HepG2 (cell line): ENCODE results near the gene DDX28. TPM values are rescaled to one million over a fixed set of nuclear protein-coding genes. Genes with fewer than 3 reads are reported as not detected.

ENCODE experiments used
- ATAC-seq: fragments of 200-7000 bp; cut with Tn5 transposase; 3 replicates; pipeline ENCODE4 v1.9.1; 2020; ENCODE audit warnings: mild to moderate bottlenecking, moderate library complexity
- BruUV-seq: library from RNA; stranded (reverse); fragments of 400-500 nt; replicated peaks from 2 replicates; lab custom pipeline; 2021; lab: Mats Ljungman, UMichigan
- CTCF ChIA-PET: fragments of 300-600 bp; formaldehyde crosslinking; extraction: SDS; loops from one replicate; lab custom pipeline; 2021; ENCODE audit warnings: low total read pairs, inconsistent platforms, low intra/inter-chr PET ratio; lab: Yijun Ruan, JAX
- POLR2A ChIA-PET: fragments of 350-600 bp; sonication (Branson Sonifier 250); formaldehyde crosslinking; loops from one replicate; lab custom pipeline; 2020; ENCODE audit warnings: antibody characterized with exemption, inconsistent platforms; lab: Yijun Ruan, JAX
- DNase-seq: peaks from one replicate; pipeline ENCODE4 v3.0.0-alpha.2; 2015; ENCODE audit warnings: low spot score
- FAIRE-seq: peaks from 3 replicates; lab custom pipeline; 2011; peaks lifted over from hg19 to GRCh38; lab: Jason Lieb, UNC
- H2AFZ ChIP-seq: one replicate; pipeline ENCODE4 v1.6.1; 2011; ENCODE audit warnings: low read length, inconsistent platforms
- H3K27ac ChIP-seq: fragments of 300-600 bp; 3 replicates; pipeline ENCODE4 v1.8.0; 2011; ENCODE audit warnings: mixed run types, mild to moderate bottlenecking, mixed read lengths, low read length, inconsistent platforms; ENCODE audit not compliant: insufficient read depth; ENCODE audit errors: extremely low read length
- H3K27me3 ChIP-seq, 2 experiments: fragments of 200-600 bp in 1 of 2; 2 replicates in 1 of 2; 3 replicates in 1 of 2; pipeline versions ENCODE4 v1.6.0 to v1.8.0; 2011; ENCODE audit warnings: low read length in 2 of 2, mild to moderate bottlenecking in 2 of 2, moderate library complexity in 2 of 2, inconsistent platforms in 1 of 2; ENCODE audit not compliant: insufficient read depth in 2 of 2, control insufficient read depth in 1 of 2
- H3K36me3 ChIP-seq, 2 experiments: fragments of 200-600 bp in 1 of 2; replicated peaks in 1 of 2; 2 replicates in 1 of 2; 3 replicates in 1 of 2; pipeline versions ENCODE4 v1.5.1 to v1.8.0; 2011; ENCODE audit warnings: low read length in 2 of 2, inconsistent platforms in 1 of 2; ENCODE audit not compliant: insufficient read depth in 2 of 2, control insufficient read depth in 1 of 2
- H3K4me1 ChIP-seq: 2 replicates; pipeline ENCODE4 v1.5.1; 2012; ENCODE audit warnings: low read length, inconsistent platforms; ENCODE audit not compliant: insufficient read depth
- H3K4me2 ChIP-seq: 2 replicates; pipeline ENCODE4 v1.6.0; 2011; ENCODE audit warnings: low read depth, low read length, inconsistent platforms
- H3K4me3 ChIP-seq, 3 experiments: fragments of 200-600 bp in 1 of 3; sonication (generic), shearing (Covaris generic) in 1 of 3; replicated peaks in 1 of 3; 2 replicates each; pipeline ENCODE4 v1.5.1; 2011 to 2016; ENCODE audit warnings: low read length in 3 of 3, inconsistent platforms in 2 of 3, low read depth in 2 of 3, mild to moderate bottlenecking in 2 of 3, control low read depth in 1 of 3, mixed read lengths in 1 of 3; ENCODE audit not compliant: insufficient read depth in 1 of 3
- H3K79me2 ChIP-seq: one replicate; pipeline ENCODE4 v1.6.1; 2011; ENCODE audit warnings: low read length, inconsistent platforms; ENCODE audit not compliant: insufficient read depth
- H3K9ac ChIP-seq: 2 replicates; pipeline ENCODE4 v1.6.0; 2011; ENCODE audit warnings: mild to moderate bottlenecking, low read depth, low read length, inconsistent platforms; ENCODE audit not compliant: insufficient read depth
- H3K9me3 ChIP-seq: 2 replicates; pipeline ENCODE4 v1.5.1; 2012; ENCODE audit warnings: mild to moderate bottlenecking, low read length
- H4K20me1 ChIP-seq: 2 replicates; pipeline ENCODE4 v1.6.0; 2011; ENCODE audit warnings: inconsistent platforms, mild to moderate bottlenecking, low read length, moderate library complexity; ENCODE audit not compliant: insufficient read depth
- BORCS8-MEF2B ChIP-seq: sonication (generic); formaldehyde crosslinking; IDR thresholded peaks from 2 replicates; pipeline ENCODE4 v1.8.0; 2022; ENCODE audit warnings: mild to moderate bottlenecking, missing genetic modification reagents
- BRD4 ChIP-seq: sonication (generic); formaldehyde crosslinking; IDR thresholded peaks from 2 replicates; pipeline ENCODE4 v1.4.0; 2020; ENCODE audit warnings: missing genetic modification reagents
- HMG20B ChIP-seq: conservative IDR thresholded peaks from 2 replicates; pipeline ENCODE4 v1.6.1; 2016; ENCODE audit warnings: missing genetic modification reagents, missing compliant biosample characterization
- KLF16 ChIP-seq, 2 experiments: sonication (generic) in 1 of 2; formaldehyde crosslinking in 1 of 2; IDR thresholded peaks; 2 replicates each; pipeline versions ENCODE4 v1.6.1 to v1.8.0; 2016 to 2023; ENCODE audit warnings: missing genetic modification reagents in 2 of 2, missing compliant biosample characterization in 1 of 2
- TCF12 ChIP-seq, 2 experiments: fragments of 450-650 bp in 1 of 2; sonication (generic) in 1 of 2; formaldehyde crosslinking in 1 of 2; IDR thresholded peaks; 2 replicates each; pipeline versions ENCODE4 v1.6.1 to v1.8.0; 2017 to 2022; ENCODE audit warnings: antibody characterized with exemption in 1 of 2, mild to moderate bottlenecking in 1 of 2, missing genetic modification reagents in 1 of 2, moderate library complexity in 1 of 2
- YEATS2 ChIP-seq: sonication (generic); formaldehyde crosslinking; IDR thresholded peaks from 2 replicates; pipeline ENCODE4 v1.4.0; 2020; ENCODE audit warnings: missing genetic modification reagents, borderline replicate concordance
- ZBTB1 ChIP-seq: sonication (generic); formaldehyde crosslinking; IDR thresholded peaks from 2 replicates; pipeline ENCODE4 v1.4.0; 2020; ENCODE audit warnings: missing genetic modification reagents, borderline replicate concordance
- ZBTB21 ChIP-seq: sonication (generic); formaldehyde crosslinking; IDR thresholded peaks from 2 replicates; pipeline ENCODE4 v1.4.0; 2020; ENCODE audit warnings: missing genetic modification reagents
- ZNF225 ChIP-seq: sonication (generic); formaldehyde crosslinking; IDR thresholded peaks from 2 replicates; pipeline ENCODE4 v1.4.0; 2020; ENCODE audit warnings: mild to moderate bottlenecking, missing genetic modification reagents
- ZNF672 ChIP-seq: sonication (generic); formaldehyde crosslinking; IDR thresholded peaks from 2 replicates; pipeline ENCODE4 v1.8.1; 2022; ENCODE audit warnings: missing genetic modification reagents
- WGBS: methylation state at CpG from one replicate; pipeline ENCODE4 v1.1.6; 2017; ENCODE audit warnings: low lambda C conversion rate; 5-methylcytosine and 5-hydroxymethylcytosine counted together
- in situ Hi-C: cut with HindIII; loops from 2 replicates; pipeline ENCODE4 v1.10.0; 2017; ENCODE audit warnings: low pct_unique_long_range_greater_than_20kb; ENCODE audit not compliant: extremely low pct_ligation_motif_present
- intact Hi-C: fragments of 100-400 bp; cut with micrococcal nuclease; formaldehyde crosslinking; loops from one replicate; pipeline ENCODE4 v1.10.0; 2022; ENCODE audit not compliant: unreplicated experiment
- polyA plus RNA-seq, 8 experiments: library from polyadenylated mRNA; depleted of rRNA in 3 of 8; stranded (reverse) in 7 of 8; unstranded in 1 of 8; fragments of >200 nt; fragmentation: Illumina TruSeq in 4 of 8; extraction: Trizol in 4 of 8; gene quantifications; 2 replicates each; pipeline versions ENCODE4 v1.2.1 to v1.2.3, GENCODE V29; 2011 to 2016; ENCODE audit warnings: low read depth in 4 of 8, missing spikeins in 1 of 8, mixed read lengths in 1 of 8; ENCODE audit not compliant: insufficient read depth in 1 of 8
- total RNA-seq, 5 experiments: library from RNA; depleted of rRNA; stranded (reverse); fragments of >200 nt; fragmentation: Illumina TruSeq; extraction: Trizol; gene quantifications; 2 replicates each; pipeline ENCODE4 v1.2.3, GENCODE V29; 2016; ENCODE audit warnings: low read depth in 1 of 5
- TF ChIP-seq, protein P1 (sequence below): sonication (generic); formaldehyde crosslinking; IDR thresholded peaks from 2 replicates; pipeline ENCODE4 v1.5.0; 2020; ENCODE audit warnings: mild to moderate bottlenecking, missing genetic modification reagents, borderline replicate concordance
- TF ChIP-seq, protein P2 (sequence below): sonication (generic); formaldehyde crosslinking; conservative IDR thresholded peaks from 2 replicates; pipeline ENCODE4 v1.4.0; 2020; ENCODE audit warnings: mild to moderate bottlenecking, missing genetic modification reagents, moderate library complexity
- TF ChIP-seq, protein P3 (sequence below): sonication (generic); formaldehyde crosslinking; IDR thresholded peaks from 2 replicates; pipeline ENCODE4 v1.4.0; 2020; ENCODE audit warnings: mild to moderate bottlenecking, missing genetic modification reagents

The DDX28 gene
- total and polyA plus RNA-seq, 2 of the 13 experiments (the other 11 are each of a cell fraction or from before 2014, with no cell fraction given) = 14.1 to 16.4 TPM

DNA sequence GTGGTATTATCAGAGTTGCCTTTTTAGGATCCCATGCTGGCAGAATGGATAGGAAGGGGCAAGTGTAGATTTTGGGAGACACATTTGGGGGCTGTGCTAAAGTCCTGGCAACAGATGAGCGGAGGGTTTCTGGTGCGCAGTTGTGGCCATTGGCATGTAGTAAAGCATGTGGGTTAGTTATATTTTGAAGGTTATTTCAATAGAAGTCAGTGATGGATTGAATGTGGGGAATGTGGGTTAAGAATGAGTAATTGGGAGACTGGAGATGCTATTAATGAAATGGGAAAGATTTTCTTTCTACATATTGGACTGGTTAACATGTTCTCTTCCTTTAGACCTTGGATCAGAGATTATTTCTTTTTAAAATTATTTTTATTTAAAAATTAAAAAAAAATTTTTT lies 10.1 kb upstream of the DDX28 start (continued):
- TF ChIP-seq TCF12 (IDR thresholded peaks at IDR 0.05) (no peak), TCF12 (CRISPR knock-in tag; IDR thresholded peaks at IDR 0.05) (no peak), HMG20B (CRISPR knock-in tag) (no peak), BRD4 (CRISPR knock-in tag) (no peak), ZNF672 (CRISPR knock-in tag) (no peak), ZNF225 (CRISPR knock-in tag) (no peak)
- TF ChIP-seq, protein P1, sequence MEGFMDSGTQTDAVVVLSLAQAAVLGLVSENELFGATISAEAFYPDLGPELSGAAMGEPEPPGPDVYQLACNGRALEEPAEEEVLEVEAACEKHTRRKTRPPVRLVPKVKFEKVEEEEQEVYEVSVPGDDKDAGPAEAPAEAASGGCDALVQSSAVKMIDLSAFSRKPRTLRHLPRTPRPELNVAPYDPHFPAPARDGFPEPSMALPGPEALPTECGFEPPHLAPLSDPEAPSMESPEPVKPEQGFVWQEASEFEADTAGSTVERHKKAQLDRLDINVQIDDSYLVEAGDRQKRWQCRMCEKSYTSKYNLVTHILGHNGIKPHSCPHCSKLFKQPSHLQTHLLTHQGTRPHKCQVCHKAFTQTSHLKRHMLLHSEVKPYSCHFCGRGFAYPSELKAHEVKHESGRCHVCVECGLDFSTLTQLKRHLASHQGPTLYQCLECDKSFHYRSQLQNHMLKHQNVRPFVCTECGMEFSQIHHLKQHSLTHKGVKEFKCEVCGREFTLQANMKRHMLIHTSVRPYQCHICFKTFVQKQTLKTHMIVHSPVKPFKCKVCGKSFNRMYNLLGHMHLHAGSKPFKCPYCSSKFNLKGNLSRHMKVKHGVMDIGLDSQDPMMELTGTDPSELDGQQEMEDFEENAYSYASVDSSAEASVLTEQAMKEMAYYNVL (CRISPR knock-in tag) = no peak

DNA sequence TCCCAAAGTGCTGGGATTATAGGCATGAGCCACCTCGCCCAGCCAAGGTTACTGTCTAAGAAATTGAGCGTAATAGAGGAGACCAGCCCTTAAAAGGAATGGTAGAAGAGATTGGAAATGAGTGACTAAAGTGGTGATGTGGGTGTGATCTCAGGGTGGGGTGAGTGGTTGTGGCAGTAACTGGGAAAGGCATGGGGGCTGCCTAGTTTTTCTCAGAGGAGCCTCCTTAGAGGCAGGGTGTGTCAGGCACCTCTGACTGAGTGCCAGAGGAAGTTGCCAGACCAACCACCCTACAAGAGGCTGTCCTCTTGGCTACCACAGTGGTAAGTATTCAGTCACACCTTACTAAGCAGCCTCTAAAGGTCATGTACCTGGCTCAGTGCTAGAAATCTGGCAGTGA lies 8.9 kb upstream of the DDX28 start:
- H3K9ac ChIP-seq = no peak overlapping the region
- H3K27ac ChIP-seq = no peak overlapping the region
- DNase-seq (no peak), FAIRE-seq (no peak), ATAC-seq (no peak)
- H3K9me3 ChIP-seq = no peaks in the 10 kb centered on the region
- BruUV-seq = no TSS peak
- H3K27me3 ChIP-seq = no peaks in the 10 kb centered on the region
- CTCF ChIA-PET = no interaction called here
- no peaks in the 10 kb centered on the region for H3K4me1 ChIP-seq
- H3K4me2 ChIP-seq = no peak overlapping the region
- H2AFZ ChIP-seq = no peak overlapping the region
- POLR2A ChIA-PET = no interaction called here
- H4K20me1 ChIP-seq = no peaks in the 10 kb centered on the region
- WGBS = 93% methylated on average over 2 of the region's 2 CpGs
- no peaks in the 10 kb centered on the region for H3K79me2 ChIP-seq
- peaks cover 2 to 4% of the 10 kb centered on the region in 2 experiments; a peak in 4 of 5 replicates for H3K36me3 ChIP-seq
- intact Hi-C loops = no loop called here
- no peak overlapping the region for H3K4me3 ChIP-seq
- in situ Hi-C loops = no loop called here
- TF ChIP-seq BORCS8-MEF2B (CRISPR knock-in tag) = no peak
- TF ChIP-seq, protein P2, sequence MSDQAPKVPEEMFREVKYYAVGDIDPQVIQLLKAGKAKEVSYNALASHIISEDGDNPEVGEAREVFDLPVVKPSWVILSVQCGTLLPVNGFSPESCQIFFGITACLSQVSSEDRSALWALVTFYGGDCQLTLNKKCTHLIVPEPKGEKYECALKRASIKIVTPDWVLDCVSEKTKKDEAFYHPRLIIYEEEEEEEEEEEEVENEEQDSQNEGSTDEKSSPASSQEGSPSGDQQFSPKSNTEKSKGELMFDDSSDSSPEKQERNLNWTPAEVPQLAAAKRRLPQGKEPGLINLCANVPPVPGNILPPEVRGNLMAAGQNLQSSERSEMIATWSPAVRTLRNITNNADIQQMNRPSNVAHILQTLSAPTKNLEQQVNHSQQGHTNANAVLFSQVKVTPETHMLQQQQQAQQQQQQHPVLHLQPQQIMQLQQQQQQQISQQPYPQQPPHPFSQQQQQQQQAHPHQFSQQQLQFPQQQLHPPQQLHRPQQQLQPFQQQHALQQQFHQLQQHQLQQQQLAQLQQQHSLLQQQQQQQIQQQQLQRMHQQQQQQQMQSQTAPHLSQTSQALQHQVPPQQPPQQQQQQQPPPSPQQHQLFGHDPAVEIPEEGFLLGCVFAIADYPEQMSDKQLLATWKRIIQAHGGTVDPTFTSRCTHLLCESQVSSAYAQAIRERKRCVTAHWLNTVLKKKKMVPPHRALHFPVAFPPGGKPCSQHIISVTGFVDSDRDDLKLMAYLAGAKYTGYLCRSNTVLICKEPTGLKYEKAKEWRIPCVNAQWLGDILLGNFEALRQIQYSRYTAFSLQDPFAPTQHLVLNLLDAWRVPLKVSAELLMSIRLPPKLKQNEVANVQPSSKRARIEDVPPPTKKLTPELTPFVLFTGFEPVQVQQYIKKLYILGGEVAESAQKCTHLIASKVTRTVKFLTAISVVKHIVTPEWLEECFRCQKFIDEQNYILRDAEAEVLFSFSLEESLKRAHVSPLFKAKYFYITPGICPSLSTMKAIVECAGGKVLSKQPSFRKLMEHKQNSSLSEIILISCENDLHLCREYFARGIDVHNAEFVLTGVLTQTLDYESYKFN (CRISPR knock-in tag) = no peak
- no peak for TF ChIP-seq KLF16 (CRISPR knock-in tag; IDR thresholded peaks at IDR 0.05)
- TF ChIP-seq YEATS2 (CRISPR knock-in tag) = no peak
- TF ChIP-seq ZBTB21 (CRISPR knock-in tag) = no peak
- TF ChIP-seq ZBTB1 (CRISPR knock-in tag) = no peak
- TF ChIP-seq, protein P3, sequence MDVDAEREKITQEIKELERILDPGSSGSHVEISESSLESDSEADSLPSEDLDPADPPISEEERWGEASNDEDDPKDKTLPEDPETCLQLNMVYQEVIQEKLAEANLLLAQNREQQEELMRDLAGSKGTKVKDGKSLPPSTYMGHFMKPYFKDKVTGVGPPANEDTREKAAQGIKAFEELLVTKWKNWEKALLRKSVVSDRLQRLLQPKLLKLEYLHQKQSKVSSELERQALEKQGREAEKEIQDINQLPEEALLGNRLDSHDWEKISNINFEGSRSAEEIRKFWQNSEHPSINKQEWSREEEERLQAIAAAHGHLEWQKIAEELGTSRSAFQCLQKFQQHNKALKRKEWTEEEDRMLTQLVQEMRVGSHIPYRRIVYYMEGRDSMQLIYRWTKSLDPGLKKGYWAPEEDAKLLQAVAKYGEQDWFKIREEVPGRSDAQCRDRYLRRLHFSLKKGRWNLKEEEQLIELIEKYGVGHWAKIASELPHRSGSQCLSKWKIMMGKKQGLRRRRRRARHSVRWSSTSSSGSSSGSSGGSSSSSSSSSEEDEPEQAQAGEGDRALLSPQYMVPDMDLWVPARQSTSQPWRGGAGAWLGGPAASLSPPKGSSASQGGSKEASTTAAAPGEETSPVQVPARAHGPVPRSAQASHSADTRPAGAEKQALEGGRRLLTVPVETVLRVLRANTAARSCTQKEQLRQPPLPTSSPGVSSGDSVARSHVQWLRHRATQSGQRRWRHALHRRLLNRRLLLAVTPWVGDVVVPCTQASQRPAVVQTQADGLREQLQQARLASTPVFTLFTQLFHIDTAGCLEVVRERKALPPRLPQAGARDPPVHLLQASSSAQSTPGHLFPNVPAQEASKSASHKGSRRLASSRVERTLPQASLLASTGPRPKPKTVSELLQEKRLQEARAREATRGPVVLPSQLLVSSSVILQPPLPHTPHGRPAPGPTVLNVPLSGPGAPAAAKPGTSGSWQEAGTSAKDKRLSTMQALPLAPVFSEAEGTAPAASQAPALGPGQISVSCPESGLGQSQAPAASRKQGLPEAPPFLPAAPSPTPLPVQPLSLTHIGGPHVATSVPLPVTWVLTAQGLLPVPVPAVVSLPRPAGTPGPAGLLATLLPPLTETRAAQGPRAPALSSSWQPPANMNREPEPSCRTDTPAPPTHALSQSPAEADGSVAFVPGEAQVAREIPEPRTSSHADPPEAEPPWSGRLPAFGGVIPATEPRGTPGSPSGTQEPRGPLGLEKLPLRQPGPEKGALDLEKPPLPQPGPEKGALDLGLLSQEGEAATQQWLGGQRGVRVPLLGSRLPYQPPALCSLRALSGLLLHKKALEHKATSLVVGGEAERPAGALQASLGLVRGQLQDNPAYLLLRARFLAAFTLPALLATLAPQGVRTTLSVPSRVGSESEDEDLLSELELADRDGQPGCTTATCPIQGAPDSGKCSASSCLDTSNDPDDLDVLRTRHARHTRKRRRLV = no peak
